Measurements from ENCODE around the gene CEMIP2. TPM values are rescaled to one million over a fixed set of nuclear protein-coding genes. Genes with fewer than 3 reads are reported as not detected.

The CEMIP2 gene
- polyA plus RNA-seq, 3 donors = 11.6 to 58.7 (median 21.4) TPM

DNA sequence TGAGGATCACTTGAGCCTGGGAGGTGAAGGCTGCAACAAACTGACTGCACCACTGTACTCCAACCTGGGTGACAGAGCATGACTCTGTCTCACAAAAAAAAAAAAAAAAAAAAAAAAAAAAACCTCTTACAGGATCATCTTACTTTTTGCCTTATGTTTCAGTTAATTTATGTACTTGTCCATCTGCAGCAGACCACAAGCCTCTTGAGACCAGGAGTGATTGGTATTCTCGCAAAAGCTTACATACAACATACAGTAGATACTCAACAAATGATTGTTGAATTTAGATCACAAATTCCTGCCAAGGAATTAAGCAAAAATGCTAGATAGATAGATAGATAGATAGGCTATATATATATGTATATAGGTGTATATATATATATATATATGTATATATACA lies 12.4 kb downstream of the CEMIP2 start:
- no peak for TF ChIP-seq CTCF (IDR thresholded peaks at IDR 0.05)
- H3K36me3 Mint-ChIP-seq = peaks cover 12 to 19% of the 10 kb centered on the region in 2 donors
- no peak overlapping the region for H3K9ac ChIP-seq (ENCODE audit: insufficient read depth, low read length, poor library complexity, severe bottlenecking)
- peaks cover 39% of the 10 kb centered on the region for H3K4me1 Mint-ChIP-seq
- H3K36me3 ChIP-seq (replicated peaks in 1 of 2; ENCODE audit: control insufficient read depth in 1 of 2, insufficient read depth in 2 of 2, low read length in 2 of 2) = peaks cover 3 to 9% of the 10 kb centered on the region in 2 donors
- H3K27me3 Mint-ChIP-seq (ENCODE audit: low read depth in 3 of 3) = peaks cover 0 to 2% (median 0%) of the 10 kb centered on the region in 3 donors
- no peak overlapping the region for H3K27ac Mint-ChIP-seq
- H3K4me3 ChIP-seq (replicated peaks in 1 of 3; ENCODE audit: low read depth in 2 of 3, low read length in 3 of 3) = no peak overlapping the region
- H3K9me3 Mint-ChIP-seq = no peaks in the 10 kb centered on the region
- no peak overlapping the region for H3K27ac ChIP-seq (ENCODE audit: low read depth in 1 of 2, low read length in 2 of 2)
- no peaks in the 10 kb centered on the region for H3K9me3 ChIP-seq (replicated peaks in 1 of 2; ENCODE audit: control insufficient read depth in 1 of 2, insufficient read depth in 1 of 2, low read length in 2 of 2)
- WGBS (ENCODE audit: insufficient coverage) = no CpG with 5 or more reads among the region's 1 CpG
- H3K4me1 ChIP-seq (ENCODE audit: control insufficient read depth in 1 of 2, insufficient read depth in 2 of 2, low read length in 2 of 2) = peaks cover 11 to 17% of the 10 kb centered on the region in 2 donors
- intact Hi-C loops (cut with micrococcal nuclease) = no loop called here
- H4K20me1 ChIP-seq (ENCODE audit: insufficient read depth, low read length) = peaks cover 95% of the 10 kb centered on the region
- no peak overlapping the region for H3K4me3 Mint-ChIP-seq
- H3K27me3 ChIP-seq (ENCODE audit: control insufficient read depth in 2 of 2, insufficient read depth in 2 of 2, low read length in 2 of 2) = no peaks in the 10 kb centered on the region
- H2AFZ ChIP-seq (ENCODE audit: insufficient read depth, low read depth, low read length, poor library complexity, severe bottlenecking) = no peak overlapping the region
- H3K79me2 ChIP-seq (ENCODE audit: insufficient read depth, low read length) = peaks cover 86% of the 10 kb centered on the region
- H3K4me2 ChIP-seq (replicated peaks; ENCODE audit: extremely low read depth, low read length, poor library complexity, severe bottlenecking) = no peak overlapping the region
- no peak for DNase-seq

- whole genome bisulfite sequencing (ENCODE audit: insufficient coverage) = no CpG with 5 or more reads among the region's 2 CpGs
- Histone ChIP-seq H3K27me3 (ENCODE audit: control insufficient read depth in 2 of 2, insufficient read depth in 2 of 2, low read length in 2 of 2) (no peaks in the 10 kb centered on the region), H3K9ac (ENCODE audit: insufficient read depth, low read length, poor library complexity, severe bottlenecking) (no peak overlapping the region), H3K36me3 (replicated peaks in 1 of 2; ENCODE audit: control insufficient read depth in 1 of 2, insufficient read depth in 2 of 2, low read length in 2 of 2) (peaks cover 3 to 9% of the 10 kb centered on the region in 2 donors), H2AFZ (ENCODE audit: insufficient read depth, low read depth, low read length, poor library complexity, severe bottlenecking) (no peak overlapping the region), H3K9me3 (replicated peaks in 1 of 2; ENCODE audit: control insufficient read depth in 1 of 2, insufficient read depth in 1 of 2, low read length in 2 of 2) (no peaks in the 10 kb centered on the region), H4K20me1 (ENCODE audit: insufficient read depth, low read length) (peaks cover 93% of the 10 kb centered on the region), H3K79me2 (ENCODE audit: insufficient read depth, low read length) (peaks cover 85% of the 10 kb centered on the region), H3K4me3 (replicated peaks in 1 of 3; ENCODE audit: low read depth in 2 of 3, low read length in 3 of 3) (no peak overlapping the region), H3K4me2 (replicated peaks; ENCODE audit: extremely low read depth, low read length, poor library complexity, severe bottlenecking) (no peak overlapping the region), H3K27ac (ENCODE audit: low read depth in 1 of 2, low read length in 2 of 2) (no peak overlapping the region), H3K4me1 (ENCODE audit: control insufficient read depth in 1 of 2, insufficient read depth in 2 of 2, low read length in 2 of 2) (peaks cover 11 to 17% of the 10 kb centered on the region in 2 donors)
- H3K4me1 Mint-ChIP-seq = peaks cover 38% of the 10 kb centered on the region
- intact Hi-C loops (cut with micrococcal nuclease) = no loop called here
- TF ChIP-seq CTCF (IDR thresholded peaks at IDR 0.05) = no peak
- H3K9me3 Mint-ChIP-seq = no peaks in the 10 kb centered on the region
- peaks cover 0 to 2% (median 0%) of the 10 kb centered on the region in 3 donors for H3K27me3 Mint-ChIP-seq (ENCODE audit: low read depth in 3 of 3)
- H3K36me3 Mint-ChIP-seq = peaks cover 11 to 16% of the 10 kb centered on the region in 2 donors
- no peak overlapping the region for H3K4me3 Mint-ChIP-seq
- H3K27ac Mint-ChIP-seq = no peak overlapping the region
- DNase-seq = no peak
Observed at GRCh38 chr9:71755230-71755629, 13.1 kb downstream of the CEMIP2 start.
